Calu3 (cell line): ENCODE data around the gene USB1. TPM values are rescaled to one million over a fixed set of nuclear protein-coding genes. Genes with fewer than 3 reads are reported as not detected.

Experiments used
- BruUV-seq: library from RNA; stranded (reverse); fragments of 400-500 nt; replicated peaks from 2 replicates; lab custom pipeline; 2021; lab: Mats Ljungman, UMichigan
- CTCF ChIA-PET: fragments of 300-600 bp; sonication (Branson Sonifier 250); formaldehyde crosslinking; loops from one replicate; lab custom pipeline; 2022; ENCODE audit warnings: antibody characterized with exemption; lab: Charles Lee
- DNase-seq: peaks from one replicate; pipeline ENCODE4 v3.0.0; 2022
- H3K27ac Mint-ChIP-seq: one replicate; pipeline ENCODE4 v1.8.0; 2022; ENCODE audit warnings: mixed read lengths; ENCODE audit not compliant: unreplicated experiment
- H3K27me3 Mint-ChIP-seq: one replicate; pipeline ENCODE4 v1.8.0; 2022; ENCODE audit warnings: mixed read lengths; ENCODE audit not compliant: unreplicated experiment
- H3K36me3 Mint-ChIP-seq: one replicate; pipeline ENCODE4 v1.8.0; 2022; ENCODE audit warnings: mild to moderate bottlenecking, moderate library complexity, mixed read lengths; ENCODE audit not compliant: insufficient read depth, unreplicated experiment
- H3K4me1 Mint-ChIP-seq: one replicate; pipeline ENCODE4 v1.8.0; 2022; ENCODE audit warnings: mild to moderate bottlenecking, low read depth, mixed read lengths; ENCODE audit not compliant: unreplicated experiment
- H3K4me3 Mint-ChIP-seq: one replicate; pipeline ENCODE4 v1.8.0; 2022; ENCODE audit warnings: mild to moderate bottlenecking, low read depth, moderate library complexity, mixed read lengths; ENCODE audit not compliant: unreplicated experiment
- H3K9me3 Mint-ChIP-seq: one replicate; pipeline ENCODE4 v1.8.0; 2022; ENCODE audit warnings: low read depth, mixed read lengths; ENCODE audit not compliant: unreplicated experiment
- CTCF ChIP-seq: fragments of 200-600 bp; IDR thresholded peaks from one replicate; pipeline ENCODE4 v1.8.0; 2022; ENCODE audit warnings: antibody characterized with exemption; ENCODE audit not compliant: unreplicated experiment
- intact Hi-C: fragments of 100-400 bp; cut with micrococcal nuclease; formaldehyde crosslinking; loops from one replicate; pipeline ENCODE4 v1.10.0; 2022; ENCODE audit not compliant: unreplicated experiment
- total RNA-seq: library from RNA; stranded (reverse); gene quantifications from 2 replicates; pipeline ENCODE4 v1.2.3, GENCODE V29; 2022

Gene USB1
- total RNA-seq, 1 experiment from 2014 or later = 59.3 TPM

- Mint-ChIP-seq H3K27ac (no peak overlapping the region), H3K9me3 (no peaks in the 10 kb centered on the region), H3K4me1 (peaks cover 8% of the 10 kb centered on the region), H3K27me3 (no peaks in the 10 kb centered on the region), H3K4me3 (no peak overlapping the region), H3K36me3 (no peaks in the 10 kb centered on the region)
- DNase-seq = no peak
- CTCF ChIA-PET = no interaction called here
- BruUV-seq = no TSS peak
- intact Hi-C loops = no loop called here
- no peak for TF ChIP-seq CTCF
Observed at GRCh38 chr16:58063377-58064076, 62.3 kb downstream of the USB1 start.

- intact Hi-C loops = no loop called here
- no peaks in the 10 kb centered on the region for H3K9me3 Mint-ChIP-seq
- no peak for DNase-seq
- no peaks in the 10 kb centered on the region for H3K27me3 Mint-ChIP-seq
- H3K4me1 Mint-ChIP-seq = no peaks in the 10 kb centered on the region
- H3K27ac Mint-ChIP-seq = no peak overlapping the region
- CTCF ChIA-PET = interaction anchor here (0.6 kb wide), 1 partner anchor 191 kb away, joined by 3 read pairs; no protein-coding TSS in a partner anchor
- BruUV-seq = no TSS peak
- TF ChIP-seq CTCF = no peak
- H3K36me3 Mint-ChIP-seq = no peaks in the 10 kb centered on the region
- H3K4me3 Mint-ChIP-seq = no peak overlapping the region
Observed at GRCh38 chr16:58070585-58070984, 69.4 kb downstream of the USB1 start.

Other genes starting within 250 kb of the USB1 start
- 64.6 and 68.4 TPM in 2 replicates for gene KIFC3, start 198.9 kb upstream of the USB1 start, total RNA-seq
- 0.19 TPM in 1 of 2 replicates, not detected in the other for gene CNGB1, start 30.3 kb upstream of the USB1 start, total RNA-seq
- gene ZNF319, start 735 bp upstream of the USB1 start, total RNA-seq = 10.0 and 10.2 TPM in 2 replicates
- gene MMP15, start 24.3 kb downstream of the USB1 start, total RNA-seq = 81.4 and 93.7 TPM in 2 replicates
- gene CFAP20, start 128.0 kb downstream of the USB1 start, total RNA-seq = 54.1 and 63.8 TPM in 2 replicates
- 81.6 and 85.9 TPM in 2 replicates for gene CSNK2A2, start 196.7 kb downstream of the USB1 start, total RNA-seq